K562 (cell line): Measurements from ENCODE around the gene ZNF595. TPM values are rescaled to one million over a fixed set of nuclear protein-coding genes. Genes with fewer than 3 reads are reported as not detected.

Source experiments
- CUX1 ChIP-seq: fragments of 200-800 bp; sonication (Bioruptor generic); IDR thresholded peaks from 2 replicates; pipeline ENCODE4 v1.6.1; 2016; ENCODE audit warnings: missing genetic modification characterization, missing compliant biosample characterization
- DLX4 ChIP-seq: fragments of 250-450 bp; sonication (Bioruptor Pico); IDR thresholded peaks from 2 replicates; pipeline ENCODE4 v1.6.1; 2021; ENCODE audit warnings: mild to moderate bottlenecking
- E2F3 ChIP-seq: fragments of 250-450 bp; sonication (Bioruptor Pico); IDR thresholded peaks from 2 replicates; pipeline ENCODE4 v1.4.0; 2020; ENCODE audit warnings: mild to moderate bottlenecking
- E2F8 ChIP-seq: fragments of 450-650 bp; IDR thresholded peaks from 2 replicates; pipeline ENCODE4 v1.7.1; 2018; ENCODE audit warnings: mild to moderate bottlenecking, low read depth; ENCODE audit not compliant: partially characterized antibody
- EGR1 ChIP-seq: fragments of 450-650 bp; conservative IDR thresholded peaks from 2 replicates; pipeline ENCODE4 v1.6.1; 2017; ENCODE audit warnings: mild to moderate bottlenecking
- FOXJ3 ChIP-seq: sonication (generic); formaldehyde crosslinking; IDR thresholded peaks from 2 replicates; pipeline ENCODE4 v1.4.0; 2020; ENCODE audit warnings: mild to moderate bottlenecking, missing genetic modification reagents
- MAFG ChIP-seq: fragments of 450-650 bp; conservative IDR thresholded peaks from 2 replicates; pipeline ENCODE4 v1.6.1; 2016; ENCODE audit warnings: missing genetic modification characterization, missing compliant biosample characterization
- RBM22 ChIP-seq: fragments of 200-400 bp; formaldehyde crosslinking; IDR thresholded peaks from 2 replicates; pipeline ENCODE4 v1.6.1; 2018; ENCODE audit warnings: low read length, low read depth; ENCODE audit not compliant: poor library complexity, severe bottlenecking
- SUPT5H ChIP-seq: fragments of 450-650 bp; IDR thresholded peaks from 2 replicates; pipeline ENCODE4 v1.6.1; 2016
- ZBTB33 ChIP-seq: sonication (generic); formaldehyde crosslinking; IDR thresholded peaks from 2 replicates; pipeline ENCODE4 v1.8.1; 2023; ENCODE audit warnings: mild to moderate bottlenecking, missing genetic modification reagents
- ZHX1 ChIP-seq: fragments of 150-350 bp; conservative IDR thresholded peaks from 2 replicates; pipeline ENCODE4 v1.6.1; 2014; ENCODE audit warnings: low read length
- polyA plus RNA-seq, 8 experiments: library from polyadenylated mRNA; depleted of rRNA in 4 of 8; stranded (reverse) in 5 of 8; unstranded in 3 of 8; fragments of >200 nt; fragmentation: Nextera tagmentation in 2 of 8; fragmentation: Illumina TruSeq in 1 of 8; extraction: Ambion mirVana in 2 of 8; extraction: Trizol in 1 of 8; gene quantifications; 2 replicates each; pipeline versions ENCODE4 v1.2.1 to v1.2.3, GENCODE V29; 2011 to 2014; ENCODE audit warnings: inconsistent platforms in 1 of 8, missing spikeins in 1 of 8
- total RNA-seq, 7 experiments: library from RNA; depleted of rRNA in 6 of 7; stranded (reverse); fragments of >200 nt in 6 of 7; fragmentation: Illumina TruSeq in 2 of 7; extraction: Trizol in 2 of 7; gene quantifications; 2 replicates each; pipeline versions ENCODE4 v1.2.1 to v1.2.3, GENCODE V29; 2011 to 2021; ENCODE audit warnings: low replicate concordance in 1 of 7

ZNF595 gene
- total and polyA plus RNA-seq, 9 of the 15 experiments (the other 6 are each of a cell fraction or from before 2014, with no cell fraction given), result 116 to 632 (median 237) TPM

- TF ChIP-seq CUX1 (no peak), ZHX1 (no peak), E2F8 (peak; percentile 52), DLX4 (CRISPR knock-in tag) (no peak), MAFG (tag) (no peak), ZBTB33 (no peak), EGR1 (peak; percentile 37; the same call in 1 of the 2 replicates), E2F3 (CRISPR knock-in tag) (peak; percentile 94), FOXJ3 (CRISPR knock-in tag) (no peak), SUPT5H (peak; percentile 86), RBM22 (peak; percentile 49)
Observed at GRCh38 chr4:124275-125081, 71.4 kb downstream of the ZNF595 start, which contains the start of gene ZNF718 (continued).
